ENCODE measurements around the gene LCORL.

- TF ChIP-seq TAF1 (IDR thresholded peaks at IDR 0.05; ENCODE audit: borderline replicate concordance, low read depth, low read length) (no peak), POLR2A (IDR thresholded peaks at IDR 0.05; ENCODE audit: low read depth, low read length) (no peak)
Observed at GRCh38 chr4:17889692-17890091, 131.9 kb downstream of the LCORL start.
